GM23338 (cell line): ENCODE measurements around the gene NIT1. TPM values are rescaled to one million over a fixed set of nuclear protein-coding genes. Genes with fewer than 3 reads are reported as not detected.

ENCODE experiments used
- JUNB ChIP-seq: IDR thresholded peaks from one replicate; pipeline ENCODE4 v1.6.1; 2016; ENCODE audit warnings: antibody characterized with exemption; ENCODE audit not compliant: unreplicated experiment
- NANOG ChIP-seq: IDR thresholded peaks from 2 replicates; pipeline ENCODE4 v1.6.1; 2016; ENCODE audit warnings: antibody characterized with exemption, borderline replicate concordance
- POLR2AphosphoS5 ChIP-seq: IDR thresholded peaks from 2 replicates; pipeline ENCODE4 v1.6.1; 2016; ENCODE audit warnings: antibody characterized with exemption, low read depth
- polyA plus RNA-seq: library from polyadenylated mRNA; unstranded; fragments of >200 nt; fragmentation: Nextera tagmentation; extraction: Ambion mirVana; gene quantifications from 2 replicates; pipeline ENCODE4 v1.2.1, GENCODE V29; 2016
- total RNA-seq: library from RNA; depleted of rRNA; stranded (reverse); fragments of >200 nt; shearing (Covaris generic); gene quantifications from 2 replicates; pipeline ENCODE4 v1.2.3, GENCODE V29; 2014
- TF ChIP-seq, protein P1 (sequence below): fragments of 250-450 bp; sonication (Bioruptor Pico); IDR thresholded peaks from 2 replicates; pipeline ENCODE4 v1.5.0; 2020; ENCODE audit warnings: mild to moderate bottlenecking, moderate library complexity
- TF ChIP-seq, protein P2 (sequence below), 2 experiments: fragments of 200-600 bp in 1 of 2; sonication (generic) in 1 of 2; conservative IDR thresholded peaks; 2 replicates each; pipeline versions ENCODE4 v1.5.1 to v1.6.1; 2016 to 2017; ENCODE audit warnings: antibody characterized with exemption in 2 of 2, low read depth in 2 of 2, mild to moderate bottlenecking in 2 of 2, moderate library complexity in 1 of 2
- TF ChIP-seq, protein P3 (sequence below): IDR thresholded peaks from 2 replicates; pipeline ENCODE4 v1.6.1; 2016; ENCODE audit warnings: antibody characterized with exemption

NIT1 gene
- total and polyA plus RNA-seq, 2 experiments from 2014 or later = 35.9 to 43.0 TPM

DNA sequence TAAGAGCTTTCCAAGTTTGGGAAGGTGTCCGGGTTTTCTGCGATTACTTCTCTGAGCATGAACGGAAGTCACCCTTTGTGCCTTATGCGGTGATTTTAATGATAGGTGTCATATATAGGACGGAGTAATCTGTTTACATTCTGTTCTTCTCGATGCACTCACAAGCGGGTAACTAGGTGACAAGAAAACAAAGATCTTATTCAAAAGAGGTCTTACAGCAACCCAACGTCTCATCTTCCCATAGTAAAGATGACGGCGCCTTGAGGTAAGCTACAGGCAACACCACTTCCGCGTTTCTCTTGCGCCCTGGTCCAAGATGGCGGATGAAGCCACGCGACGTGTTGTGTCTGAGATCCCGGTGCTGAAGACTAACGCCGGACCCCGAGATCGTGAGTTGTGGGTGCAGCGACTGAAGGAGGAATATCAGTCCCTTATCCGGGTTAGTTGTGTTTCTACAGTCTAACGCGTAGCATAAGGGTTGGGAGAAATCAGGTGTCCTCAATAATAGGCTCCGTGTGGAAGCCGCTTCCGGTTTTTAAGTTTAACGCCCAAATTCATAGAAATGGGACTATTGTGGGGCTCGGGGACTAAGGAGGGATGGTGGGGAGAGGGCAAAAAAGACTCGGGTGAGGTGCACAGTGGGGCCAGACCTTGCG, 35.9 kb downstream of the NIT1 start, which contains the start of gene UFC1 (continued):
- TF ChIP-seq, protein P1, sequence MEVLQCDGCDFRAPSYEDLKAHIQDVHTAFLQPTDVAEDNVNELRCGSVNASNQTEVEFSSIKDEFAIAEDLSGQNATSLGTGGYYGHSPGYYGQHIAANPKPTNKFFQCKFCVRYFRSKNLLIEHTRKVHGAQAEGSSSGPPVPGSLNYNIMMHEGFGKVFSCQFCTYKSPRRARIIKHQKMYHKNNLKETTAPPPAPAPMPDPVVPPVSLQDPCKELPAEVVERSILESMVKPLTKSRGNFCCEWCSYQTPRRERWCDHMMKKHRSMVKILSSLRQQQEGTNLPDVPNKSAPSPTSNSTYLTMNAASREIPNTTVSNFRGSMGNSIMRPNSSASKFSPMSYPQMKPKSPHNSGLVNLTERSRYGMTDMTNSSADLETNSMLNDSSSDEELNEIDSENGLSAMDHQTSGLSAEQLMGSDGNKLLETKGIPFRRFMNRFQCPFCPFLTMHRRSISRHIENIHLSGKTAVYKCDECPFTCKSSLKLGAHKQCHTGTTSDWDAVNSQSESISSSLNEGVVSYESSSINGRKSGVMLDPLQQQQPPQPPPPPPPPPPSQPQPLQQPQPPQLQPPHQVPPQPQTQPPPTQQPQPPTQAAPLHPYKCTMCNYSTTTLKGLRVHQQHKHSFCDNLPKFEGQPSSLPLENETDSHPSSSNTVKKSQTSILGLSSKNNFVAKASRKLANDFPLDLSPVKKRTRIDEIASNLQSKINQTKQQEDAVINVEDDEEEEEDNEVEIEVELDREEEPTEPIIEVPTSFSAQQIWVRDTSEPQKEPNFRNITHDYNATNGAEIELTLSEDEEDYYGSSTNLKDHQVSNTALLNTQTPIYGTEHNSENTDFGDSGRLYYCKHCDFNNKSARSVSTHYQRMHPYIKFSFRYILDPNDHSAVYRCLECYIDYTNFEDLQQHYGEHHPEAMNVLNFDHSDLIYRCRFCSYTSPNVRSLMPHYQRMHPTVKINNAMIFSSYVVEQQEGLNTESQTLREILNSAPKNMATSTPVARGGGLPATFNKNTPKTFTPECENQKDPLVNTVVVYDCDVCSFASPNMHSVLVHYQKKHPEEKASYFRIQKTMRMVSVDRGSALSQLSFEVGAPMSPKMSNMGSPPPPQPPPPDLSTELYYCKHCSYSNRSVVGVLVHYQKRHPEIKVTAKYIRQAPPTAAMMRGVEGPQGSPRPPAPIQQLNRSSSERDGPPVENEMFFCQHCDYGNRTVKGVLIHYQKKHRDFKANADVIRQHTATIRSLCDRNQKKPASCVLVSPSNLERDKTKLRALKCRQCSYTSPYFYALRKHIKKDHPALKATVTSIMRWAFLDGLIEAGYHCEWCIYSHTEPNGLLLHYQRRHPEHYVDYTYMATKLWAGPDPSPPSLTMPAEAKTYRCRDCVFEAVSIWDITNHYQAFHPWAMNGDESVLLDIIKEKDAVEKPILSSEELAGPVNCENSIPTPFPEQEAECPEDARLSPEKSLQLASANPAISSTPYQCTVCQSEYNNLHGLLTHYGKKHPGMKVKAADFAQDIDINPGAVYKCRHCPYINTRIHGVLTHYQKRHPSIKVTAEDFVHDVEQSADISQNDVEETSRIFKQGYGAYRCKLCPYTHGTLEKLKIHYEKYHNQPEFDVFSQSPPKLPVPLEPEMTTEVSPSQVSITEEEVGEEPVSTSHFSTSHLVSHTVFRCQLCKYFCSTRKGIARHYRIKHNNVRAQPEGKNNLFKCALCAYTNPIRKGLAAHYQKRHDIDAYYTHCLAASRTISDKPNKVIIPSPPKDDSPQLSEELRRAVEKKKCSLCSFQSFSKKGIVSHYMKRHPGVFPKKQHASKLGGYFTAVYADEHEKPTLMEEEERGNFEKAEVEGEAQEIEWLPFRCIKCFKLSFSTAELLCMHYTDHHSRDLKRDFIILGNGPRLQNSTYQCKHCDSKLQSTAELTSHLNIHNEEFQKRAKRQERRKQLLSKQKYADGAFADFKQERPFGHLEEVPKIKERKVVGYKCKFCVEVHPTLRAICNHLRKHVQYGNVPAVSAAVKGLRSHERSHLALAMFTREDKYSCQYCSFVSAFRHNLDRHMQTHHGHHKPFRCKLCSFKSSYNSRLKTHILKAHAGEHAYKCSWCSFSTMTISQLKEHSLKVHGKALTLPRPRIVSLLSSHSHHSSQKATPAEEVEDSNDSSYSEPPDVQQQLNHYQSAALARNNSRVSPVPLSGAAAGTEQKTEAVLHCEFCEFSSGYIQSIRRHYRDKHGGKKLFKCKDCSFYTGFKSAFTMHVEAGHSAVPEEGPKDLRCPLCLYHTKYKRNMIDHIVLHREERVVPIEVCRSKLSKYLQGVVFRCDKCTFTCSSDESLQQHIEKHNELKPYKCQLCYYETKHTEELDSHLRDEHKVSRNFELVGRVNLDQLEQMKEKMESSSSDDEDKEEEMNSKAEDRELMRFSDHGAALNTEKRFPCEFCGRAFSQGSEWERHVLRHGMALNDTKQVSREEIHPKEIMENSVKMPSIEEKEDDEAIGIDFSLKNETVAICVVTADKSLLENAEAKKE (CRISPR knock-in tag) = no peak
- TF ChIP-seq NANOG (no peak), JUNB (no peak), POLR2AphosphoS5 (peak; percentile 69)
- TF ChIP-seq, protein P2, sequence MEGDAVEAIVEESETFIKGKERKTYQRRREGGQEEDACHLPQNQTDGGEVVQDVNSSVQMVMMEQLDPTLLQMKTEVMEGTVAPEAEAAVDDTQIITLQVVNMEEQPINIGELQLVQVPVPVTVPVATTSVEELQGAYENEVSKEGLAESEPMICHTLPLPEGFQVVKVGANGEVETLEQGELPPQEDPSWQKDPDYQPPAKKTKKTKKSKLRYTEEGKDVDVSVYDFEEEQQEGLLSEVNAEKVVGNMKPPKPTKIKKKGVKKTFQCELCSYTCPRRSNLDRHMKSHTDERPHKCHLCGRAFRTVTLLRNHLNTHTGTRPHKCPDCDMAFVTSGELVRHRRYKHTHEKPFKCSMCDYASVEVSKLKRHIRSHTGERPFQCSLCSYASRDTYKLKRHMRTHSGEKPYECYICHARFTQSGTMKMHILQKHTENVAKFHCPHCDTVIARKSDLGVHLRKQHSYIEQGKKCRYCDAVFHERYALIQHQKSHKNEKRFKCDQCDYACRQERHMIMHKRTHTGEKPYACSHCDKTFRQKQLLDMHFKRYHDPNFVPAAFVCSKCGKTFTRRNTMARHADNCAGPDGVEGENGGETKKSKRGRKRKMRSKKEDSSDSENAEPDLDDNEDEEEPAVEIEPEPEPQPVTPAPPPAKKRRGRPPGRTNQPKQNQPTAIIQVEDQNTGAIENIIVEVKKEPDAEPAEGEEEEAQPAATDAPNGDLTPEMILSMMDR (conservative IDR thresholded peaks at IDR 0.05; ENCODE audit: low read depth in 2 of 2) = no peak
- TF ChIP-seq, protein P3, sequence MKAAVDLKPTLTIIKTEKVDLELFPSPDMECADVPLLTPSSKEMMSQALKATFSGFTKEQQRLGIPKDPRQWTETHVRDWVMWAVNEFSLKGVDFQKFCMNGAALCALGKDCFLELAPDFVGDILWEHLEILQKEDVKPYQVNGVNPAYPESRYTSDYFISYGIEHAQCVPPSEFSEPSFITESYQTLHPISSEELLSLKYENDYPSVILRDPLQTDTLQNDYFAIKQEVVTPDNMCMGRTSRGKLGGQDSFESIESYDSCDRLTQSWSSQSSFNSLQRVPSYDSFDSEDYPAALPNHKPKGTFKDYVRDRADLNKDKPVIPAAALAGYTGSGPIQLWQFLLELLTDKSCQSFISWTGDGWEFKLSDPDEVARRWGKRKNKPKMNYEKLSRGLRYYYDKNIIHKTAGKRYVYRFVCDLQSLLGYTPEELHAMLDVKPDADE = peak; percentile 62
